Measurements from ENCODE around the gene ATF6. TPM values are rescaled to one million over a fixed set of nuclear protein-coding genes. Genes with fewer than 3 reads are reported as not detected.

The ATF6 gene
- total and polyA plus RNA-seq, 2 of the 8 experiments (the other 6 are each of a cell fraction or from before 2014, with no cell fraction given), result 4.6 to 10.0 TPM

DNA sequence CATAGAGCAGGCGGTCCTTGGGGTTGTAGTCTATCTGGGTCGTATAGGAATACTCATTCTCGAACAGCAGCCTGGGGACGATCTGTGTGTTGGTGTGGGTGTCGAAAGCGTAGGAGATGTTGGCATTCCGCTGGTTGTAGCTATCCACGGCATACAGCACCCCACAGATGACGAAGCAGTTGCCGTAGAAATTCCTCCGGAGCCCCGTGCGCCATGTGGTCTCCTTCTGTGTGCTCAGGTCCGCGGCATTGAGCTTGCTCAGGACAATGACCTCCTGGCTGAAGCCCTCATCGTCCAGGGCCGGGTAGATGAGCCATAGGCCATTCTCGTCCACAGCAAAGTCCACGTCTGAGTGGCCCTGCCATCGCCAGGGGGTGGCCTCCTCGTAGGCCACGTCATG lies 217.6 kb downstream of the ATF6 start:
- no peak overlapping the region for H2BK120ac ChIP-seq (replicated peaks; ENCODE audit: low read depth, low read length)
- H3K18ac ChIP-seq (ENCODE audit: extremely low read depth, low read length), result no peak overlapping the region
- H4K91ac ChIP-seq (replicated peaks; ENCODE audit: insufficient read length, low read length), result no peak overlapping the region
- no peaks in the 10 kb centered on the region for H4K20me1 ChIP-seq (replicated peaks in 1 of 2; ENCODE audit: control insufficient read depth in 1 of 2, insufficient read depth in 2 of 2, low read length in 2 of 2)
- no peaks in the 10 kb centered on the region for H3K4me1 ChIP-seq (replicated peaks in 1 of 4; ENCODE audit: control insufficient read depth in 3 of 4, insufficient read depth in 4 of 4, low read length in 3 of 4)
- no peaks in the 10 kb centered on the region; a peak in 1 of 7 replicates for H3K27me3 ChIP-seq (replicated peaks in 1 of 4; ENCODE audit: control insufficient read depth in 3 of 4, extremely low read depth in 1 of 4, insufficient read depth in 3 of 4, low read length in 3 of 4)
- no peak overlapping the region for H2BK12ac ChIP-seq (ENCODE audit: low read depth, low read length)
- H3K23me2 ChIP-seq (ENCODE audit: low read depth, low read length), result no peaks in the 10 kb centered on the region; the same call in 1 of the 2 replicates
- no peak overlapping the region for H3K4me2 ChIP-seq (ENCODE audit: insufficient read depth in 1 of 2, low read depth in 2 of 2, low read length in 2 of 2)
- no peaks in the 10 kb centered on the region for H3K36me3 ChIP-seq (ENCODE audit: control insufficient read depth in 2 of 4, insufficient read depth in 4 of 4, low read length in 3 of 4)
- H4K8ac ChIP-seq (ENCODE audit: extremely low read depth, insufficient read depth, low read length), result no peak overlapping the region
- H2AFZ ChIP-seq (ENCODE audit: low read length), result no peak overlapping the region
- H3K14ac ChIP-seq (ENCODE audit: insufficient read length), result no peak overlapping the region
- H3K27ac ChIP-seq (ENCODE audit: low read depth, low read length), result no peak overlapping the region
- no peak overlapping the region for H3K9ac ChIP-seq (replicated peaks in 1 of 4; ENCODE audit: extremely low read depth in 1 of 4, low read depth in 3 of 4, low read length in 3 of 4)
- H3K56ac ChIP-seq (replicated peaks; ENCODE audit: insufficient read length, low read depth, low read length), result no peak overlapping the region
- no peak overlapping the region for H4K5ac ChIP-seq (ENCODE audit: insufficient read length, low read depth, low read length)
- H2BK5ac ChIP-seq (ENCODE audit: low read depth, low read length), result peak overlapping the region; percentile 2; the same call in 1 of the 2 replicates
- ChIA-PET POLR2A (ENCODE audit: partially characterized antibody) (no interaction called here), CTCF (ENCODE audit: partially characterized antibody) (interaction anchor here (1.6 to 2.5 kb wide), 3 partner anchors 10 to 29 kb away, joined by 3 to 7 read pairs (median 6); no protein-coding TSS in a partner anchor)
- no peaks in the 10 kb centered on the region for H3K79me1 ChIP-seq (ENCODE audit: low read depth, low read length)
- no peak overlapping the region for H2BK20ac ChIP-seq (ENCODE audit: low read length)
- WGBS, 2 experiments (ENCODE audit: extremely low coverage in 1 of 2, insufficient coverage in 1 of 2, insufficient read length in 1 of 2, insufficient replicate concordance in 2 of 2, low coverage in 1 of 2, low lambda C conversion rate in 2 of 2, missing lambda C conversion rate in 1 of 2), result 95% methylated on average over 22 of the region's 22 CpGs; no CpG with 5 or more reads in 1 of the 2 experiments
- no peak overlapping the region for H3K4ac ChIP-seq (replicated peaks; ENCODE audit: insufficient read length, low read depth, low read length)
- peaks cover 2 to 9% of the 10 kb centered on the region in 2 experiments; a peak in 2 of 4 replicates for H3K9me3 ChIP-seq (ENCODE audit: insufficient read depth in 2 of 2, low read depth in 1 of 2, low read length in 1 of 2)
- H3K79me2 ChIP-seq (ENCODE audit: control insufficient read depth in 1 of 2, insufficient read depth in 2 of 2, low read length in 2 of 2), result no peaks in the 10 kb centered on the region
- FAIRE-seq, result no peak
- no peak overlapping the region for H3K4me3 ChIP-seq (ENCODE audit: extremely low read depth in 1 of 4, insufficient read depth in 2 of 4, low read depth in 3 of 4, low read length in 4 of 4)
- H3K23ac ChIP-seq (ENCODE audit: insufficient read length), result no peak overlapping the region
- H2BK15ac ChIP-seq (ENCODE audit: low read length), result no peak overlapping the region
- no peak overlapping the region for H2AK5ac ChIP-seq (ENCODE audit: low read depth, low read length)
- no peak for DNase-seq (ENCODE audit: low read depth in 1 of 2, low spot score in 2 of 2)

Data from H1 (cell line).